Endodermal cell (in vitro differentiated cells): ENCODE data around the gene MAN1B1. TPM values are rescaled to one million over a fixed set of nuclear protein-coding genes. Genes with fewer than 3 reads are reported as not detected.

Source experiments
- DNase-seq: peaks from one replicate; pipeline ENCODE4 v3.0.0-alpha.2; 2017
- H3K27ac ChIP-seq: 2 replicates; pipeline ENCODE4 v1.5.1; 2013; ENCODE audit warnings: mild to moderate bottlenecking, low read depth, low read length, moderate library complexity
- H3K27me3 ChIP-seq: 2 replicates; pipeline ENCODE4 v1.6.1; 2013; ENCODE audit warnings: mild to moderate bottlenecking, low read length, moderate library complexity; ENCODE audit not compliant: insufficient read depth, control insufficient read depth, poor library complexity, severe bottlenecking
- H3K36me3 ChIP-seq: 2 replicates; pipeline ENCODE4 v1.7.0; 2013; ENCODE audit warnings: mild to moderate bottlenecking, low read length, moderate library complexity; ENCODE audit not compliant: control insufficient read depth, insufficient read depth
- H3K4me1 ChIP-seq: one replicate; pipeline ENCODE4 v1.7.0; 2013; ENCODE audit warnings: low read length; ENCODE audit not compliant: control insufficient read depth, insufficient read depth
- H3K4me3 ChIP-seq: 2 replicates; pipeline ENCODE4 v1.5.1; 2013; ENCODE audit warnings: mild to moderate bottlenecking, low read length, moderate library complexity
- H3K9ac ChIP-seq: 2 replicates; pipeline ENCODE4 v1.6.1; 2013; ENCODE audit warnings: mild to moderate bottlenecking, low read length, moderate library complexity; ENCODE audit not compliant: poor library complexity, severe bottlenecking; ENCODE audit errors: extremely low read depth
- H3K9me3 ChIP-seq: 2 replicates; pipeline ENCODE4 v1.6.1; 2013; ENCODE audit warnings: mild to moderate bottlenecking, low read length, moderate library complexity; ENCODE audit not compliant: control insufficient read depth
- H3K27ac Mint-ChIP-seq: 2 replicates; pipeline ENCODE4 v1.8.0; 2020; ENCODE audit warnings: mixed read lengths
- H3K27me3 Mint-ChIP-seq: 2 replicates; pipeline ENCODE4 v1.8.0; 2021; ENCODE audit warnings: mild to moderate bottlenecking, mixed read lengths; ENCODE audit not compliant: insufficient read depth
- H3K36me3 Mint-ChIP-seq: 2 replicates; pipeline ENCODE4 v1.8.0; 2020; ENCODE audit warnings: low read depth, mixed read lengths
- H3K4me1 Mint-ChIP-seq: 2 replicates; pipeline ENCODE4 v1.8.0; 2020; ENCODE audit warnings: mixed read lengths
- H3K4me3 Mint-ChIP-seq: 2 replicates; pipeline ENCODE4 v1.8.0; 2020; ENCODE audit warnings: mild to moderate bottlenecking, moderate library complexity, mixed read lengths
- H3K9me3 Mint-ChIP-seq: 2 replicates; pipeline ENCODE4 v1.8.0; 2020; ENCODE audit warnings: mild to moderate bottlenecking, mixed read lengths
- WGBS, 2 experiments: methylation state at CpG; one replicate each; pipeline versions ENCODE4 v1.1.5 to v1.1.7; 2013; ENCODE audit warnings: missing lambda C conversion rate in 2 of 2, mixed read lengths in 1 of 2; ENCODE audit not compliant: insufficient coverage in 1 of 2, insufficient read length in 1 of 2; 5-methylcytosine and 5-hydroxymethylcytosine counted together
- total RNA-seq, 2 donors: library from RNA; stranded (reverse); fragmentation: NEBNext Ultra II Directional in 1 of 2; extraction: Animal tissue kit (Norgen Biotek cat#: 25700) in 1 of 2; gene quantifications; 2 replicates in 1 of 2; 3 replicates in 1 of 2; pipeline ENCODE4 v1.2.1, GENCODE V29; 2021
- TF ChIP-seq, protein P1 (sequence below): fragments of 200-600 bp; sonication (generic); conservative IDR thresholded peaks from 2 replicates; pipeline ENCODE4 v1.5.0; 2021; ENCODE audit warnings: antibody characterized with exemption, mild to moderate bottlenecking

MAN1B1 gene
- total RNA-seq, 2 donors from 2014 or later, result 62.1 to 63.5 TPM

DNA sequence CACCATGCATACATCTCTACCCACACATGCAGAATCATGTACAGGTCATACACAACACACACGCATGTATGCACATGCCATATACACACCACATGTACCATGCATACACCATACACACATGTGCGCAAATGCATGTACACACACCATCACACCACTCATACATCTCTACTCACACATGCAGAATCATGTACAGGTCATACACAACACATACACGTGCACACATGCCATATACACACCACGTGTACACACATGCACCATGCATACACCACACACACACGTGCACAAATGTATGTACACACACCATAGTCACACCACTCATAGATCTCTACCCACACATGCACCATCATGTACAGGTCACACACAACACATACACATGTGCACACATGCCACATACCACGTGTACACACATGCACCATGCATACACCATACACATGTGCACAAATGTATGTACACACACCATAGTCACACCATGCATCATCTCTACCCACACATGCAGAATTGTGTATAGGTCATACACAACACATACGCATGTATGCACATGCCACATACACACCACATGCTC is 66.1 kb downstream of the MAN1B1 start:
- DNase-seq, result no peak
- H3K4me1 Mint-ChIP-seq, result no peaks in the 10 kb centered on the region
- WGBS, 2 experiments, result 81 to 88% methylated on average over 6 to 7 of the region's 7 CpGs
- H3K9me3 Mint-ChIP-seq, result no peaks in the 10 kb centered on the region
- Histone ChIP-seq H3K9ac (no peak overlapping the region), H3K4me1 (no peaks in the 10 kb centered on the region), H3K9me3 (no peaks in the 10 kb centered on the region), H3K27me3 (peaks cover 35% of the 10 kb centered on the region), H3K4me3 (no peak overlapping the region), H3K27ac (no peak overlapping the region), H3K36me3 (no peaks in the 10 kb centered on the region)
- H3K27me3 Mint-ChIP-seq, result peaks cover 42% of the 10 kb centered on the region
- H3K27ac Mint-ChIP-seq, result no peak overlapping the region
- H3K4me3 Mint-ChIP-seq, result no peak overlapping the region
- TF ChIP-seq, protein P1, sequence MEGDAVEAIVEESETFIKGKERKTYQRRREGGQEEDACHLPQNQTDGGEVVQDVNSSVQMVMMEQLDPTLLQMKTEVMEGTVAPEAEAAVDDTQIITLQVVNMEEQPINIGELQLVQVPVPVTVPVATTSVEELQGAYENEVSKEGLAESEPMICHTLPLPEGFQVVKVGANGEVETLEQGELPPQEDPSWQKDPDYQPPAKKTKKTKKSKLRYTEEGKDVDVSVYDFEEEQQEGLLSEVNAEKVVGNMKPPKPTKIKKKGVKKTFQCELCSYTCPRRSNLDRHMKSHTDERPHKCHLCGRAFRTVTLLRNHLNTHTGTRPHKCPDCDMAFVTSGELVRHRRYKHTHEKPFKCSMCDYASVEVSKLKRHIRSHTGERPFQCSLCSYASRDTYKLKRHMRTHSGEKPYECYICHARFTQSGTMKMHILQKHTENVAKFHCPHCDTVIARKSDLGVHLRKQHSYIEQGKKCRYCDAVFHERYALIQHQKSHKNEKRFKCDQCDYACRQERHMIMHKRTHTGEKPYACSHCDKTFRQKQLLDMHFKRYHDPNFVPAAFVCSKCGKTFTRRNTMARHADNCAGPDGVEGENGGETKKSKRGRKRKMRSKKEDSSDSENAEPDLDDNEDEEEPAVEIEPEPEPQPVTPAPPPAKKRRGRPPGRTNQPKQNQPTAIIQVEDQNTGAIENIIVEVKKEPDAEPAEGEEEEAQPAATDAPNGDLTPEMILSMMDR, result no peak
- H3K36me3 Mint-ChIP-seq, result no peaks in the 10 kb centered on the region

DNA sequence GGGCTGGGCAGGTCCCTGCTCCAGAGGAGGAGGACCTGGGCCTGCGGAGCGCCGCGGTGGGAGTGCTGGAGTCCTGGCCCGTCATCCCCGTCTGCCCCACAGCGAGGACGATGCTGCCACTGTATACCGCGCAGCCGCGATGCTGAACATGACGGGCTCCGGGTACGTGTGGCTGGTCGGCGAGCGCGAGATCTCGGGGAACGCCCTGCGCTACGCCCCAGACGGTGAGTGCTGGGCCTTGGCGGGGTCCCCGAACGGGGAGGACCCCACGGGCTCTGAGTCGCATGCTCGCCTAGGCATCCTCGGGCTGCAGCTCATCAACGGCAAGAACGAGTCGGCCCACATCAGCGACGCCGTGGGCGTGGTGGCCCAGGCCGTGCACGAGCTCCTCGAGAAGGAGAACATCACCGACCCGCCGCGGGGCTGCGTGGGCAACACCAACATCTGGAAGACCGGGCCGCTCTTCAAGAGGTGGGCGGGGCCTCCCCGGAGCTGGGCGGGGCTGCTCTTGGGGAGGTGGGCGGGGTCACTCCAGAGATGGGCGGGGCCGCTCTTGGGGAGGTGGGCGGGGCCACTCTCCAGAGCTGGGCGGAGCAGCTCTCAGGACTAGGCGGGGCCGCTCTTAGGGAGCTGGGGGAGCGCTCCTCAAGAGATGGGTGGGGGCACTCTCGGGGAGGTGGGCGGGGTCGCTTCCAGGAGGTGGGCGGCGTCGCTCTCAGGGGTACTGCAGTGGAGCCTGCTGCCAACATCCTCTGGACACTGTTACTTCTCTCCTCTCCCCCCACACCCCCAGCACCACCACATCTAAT is 70.0 kb downstream of the MAN1B1 start:
- Mint-ChIP-seq H3K27me3 (peaks cover 71% of the 10 kb centered on the region), H3K27ac (no peak overlapping the region), H3K36me3 (no peaks in the 10 kb centered on the region), H3K4me1 (no peaks in the 10 kb centered on the region), H3K9me3 (no peaks in the 10 kb centered on the region), H3K4me3 (no peak overlapping the region)
- Histone ChIP-seq H3K9ac (no peak overlapping the region), H3K36me3 (no peaks in the 10 kb centered on the region), H3K9me3 (no peaks in the 10 kb centered on the region), H3K27ac (no peak overlapping the region), H3K4me1 (no peaks in the 10 kb centered on the region), H3K4me3 (no peak overlapping the region), H3K27me3 (peaks cover 74% of the 10 kb centered on the region)
- whole genome bisulfite sequencing, 2 experiments, result 55 to 59% methylated on average over 29 to 65 of the region's 65 CpGs
- TF ChIP-seq, protein P1, result no peak
- peak; percentile 82 for DNase-seq

DNA sequence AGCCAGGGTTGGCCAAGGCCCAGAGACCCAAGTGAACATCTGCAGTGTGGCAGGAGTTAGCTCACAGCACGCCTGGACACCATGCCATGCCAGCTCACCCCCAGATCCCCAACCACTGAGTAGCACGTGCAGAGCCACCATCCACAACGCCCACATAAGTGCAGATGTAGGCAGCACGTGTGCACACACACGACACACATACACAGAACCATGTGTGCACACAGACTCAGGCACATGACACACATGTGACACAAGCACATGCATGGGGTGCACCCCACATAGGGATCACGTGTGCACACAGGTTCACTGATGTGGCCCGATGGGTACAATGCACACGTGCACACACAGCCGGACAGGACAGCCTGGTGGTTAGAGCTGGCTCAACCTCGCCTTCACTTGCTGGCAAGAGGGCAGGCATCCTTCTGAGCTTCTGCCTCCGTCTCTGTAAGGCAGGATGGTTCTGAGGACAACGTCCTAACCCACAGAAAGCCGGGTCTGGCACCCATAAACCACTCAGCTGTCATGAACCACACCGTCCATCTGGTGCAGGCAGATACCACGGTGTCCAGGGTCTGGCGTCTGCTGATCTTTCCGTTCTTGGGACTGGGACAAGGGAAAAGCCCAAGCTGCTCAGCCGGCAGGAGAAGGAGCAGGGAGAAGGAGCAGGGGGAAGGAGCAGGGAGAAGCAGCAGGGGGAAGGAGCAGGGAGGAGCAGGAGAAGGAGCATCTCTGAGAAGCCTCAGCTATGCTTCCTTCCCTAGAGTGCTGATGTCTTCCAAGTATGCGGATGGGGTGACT is 71.0 kb downstream of the MAN1B1 start:
- no peak overlapping the region for H3K4me3 Mint-ChIP-seq
- H3K27ac Mint-ChIP-seq, result no peak overlapping the region
- H3K9me3 Mint-ChIP-seq, result no peaks in the 10 kb centered on the region
- H3K36me3 ChIP-seq, result no peaks in the 10 kb centered on the region
- no peaks in the 10 kb centered on the region for H3K9me3 ChIP-seq
- H3K27ac ChIP-seq, result no peak overlapping the region
- no peak overlapping the region for H3K9ac ChIP-seq
- peaks cover 79% of the 10 kb centered on the region for H3K27me3 ChIP-seq
- no peaks in the 10 kb centered on the region for H3K4me1 Mint-ChIP-seq
- no peak overlapping the region for H3K4me3 ChIP-seq
- H3K36me3 Mint-ChIP-seq, result no peaks in the 10 kb centered on the region
- TF ChIP-seq, protein P1, result no peak
- H3K27me3 Mint-ChIP-seq, result peaks cover 81% of the 10 kb centered on the region
- WGBS, 2 experiments, result 67 to 76% methylated on average over 17 to 19 of the region's 19 CpGs
- no peaks in the 10 kb centered on the region for H3K4me1 ChIP-seq
- no peak for DNase-seq
